ENCODE data around the gene TRIM27.
"Not testable (repeated sequence)": the region's sequence is repeated elsewhere in the genome, so short reads cannot be mapped to it uniquely, and the experiment has no call there.

The TRIM27 gene, protein sequence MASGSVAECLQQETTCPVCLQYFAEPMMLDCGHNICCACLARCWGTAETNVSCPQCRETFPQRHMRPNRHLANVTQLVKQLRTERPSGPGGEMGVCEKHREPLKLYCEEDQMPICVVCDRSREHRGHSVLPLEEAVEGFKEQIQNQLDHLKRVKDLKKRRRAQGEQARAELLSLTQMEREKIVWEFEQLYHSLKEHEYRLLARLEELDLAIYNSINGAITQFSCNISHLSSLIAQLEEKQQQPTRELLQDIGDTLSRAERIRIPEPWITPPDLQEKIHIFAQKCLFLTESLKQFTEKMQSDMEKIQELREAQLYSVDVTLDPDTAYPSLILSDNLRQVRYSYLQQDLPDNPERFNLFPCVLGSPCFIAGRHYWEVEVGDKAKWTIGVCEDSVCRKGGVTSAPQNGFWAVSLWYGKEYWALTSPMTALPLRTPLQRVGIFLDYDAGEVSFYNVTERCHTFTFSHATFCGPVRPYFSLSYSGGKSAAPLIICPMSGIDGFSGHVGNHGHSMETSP
- total RNA-seq, result 62.7 to 161 (median 143) reads per million in 3 experiments

DNA sequence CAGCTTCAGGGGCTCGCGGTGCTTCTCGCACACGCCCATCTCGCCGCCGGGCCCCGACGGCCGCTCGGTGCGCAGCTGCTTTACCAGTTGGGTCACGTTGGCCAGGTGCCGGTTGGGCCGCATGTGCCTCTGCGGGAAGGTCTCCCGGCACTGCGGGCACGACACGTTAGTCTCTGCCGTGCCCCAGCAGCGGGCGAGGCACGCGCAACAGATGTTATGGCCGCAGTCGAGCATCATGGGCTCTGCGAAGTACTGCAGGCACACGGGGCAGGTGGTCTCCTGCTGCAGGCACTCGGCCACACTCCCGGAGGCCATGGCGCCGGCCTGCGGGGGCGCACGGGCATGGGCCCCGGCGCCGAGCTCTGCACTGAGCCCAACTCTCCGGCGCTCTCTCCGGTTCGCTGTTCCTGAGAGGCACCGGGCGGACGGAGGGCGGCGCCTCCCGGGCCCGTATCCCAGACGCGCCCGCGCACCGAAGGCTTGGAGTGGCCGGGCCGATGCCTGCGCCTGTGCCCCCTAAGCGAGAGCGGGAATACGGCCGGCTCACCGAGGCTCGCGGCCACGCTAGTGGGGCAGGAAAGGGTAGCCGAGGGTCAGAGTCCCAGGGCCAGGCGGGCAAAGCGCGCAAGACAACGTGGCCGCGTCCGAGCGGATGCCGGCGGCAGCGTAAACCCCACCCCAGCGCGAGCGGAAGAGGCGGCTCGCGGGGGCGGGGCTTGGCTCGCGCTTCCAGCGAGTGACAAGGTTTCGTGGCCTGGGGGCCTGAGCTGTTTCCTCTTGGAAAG is at the start of gene TRIM27:
Gene TRIM27 (minus strand): TSS at position 668 of the 785 bp plus-strand sequence. CDS start 353 bp downstream, at position 315.
- peak; percentile 78 for DNase-seq

DNA sequence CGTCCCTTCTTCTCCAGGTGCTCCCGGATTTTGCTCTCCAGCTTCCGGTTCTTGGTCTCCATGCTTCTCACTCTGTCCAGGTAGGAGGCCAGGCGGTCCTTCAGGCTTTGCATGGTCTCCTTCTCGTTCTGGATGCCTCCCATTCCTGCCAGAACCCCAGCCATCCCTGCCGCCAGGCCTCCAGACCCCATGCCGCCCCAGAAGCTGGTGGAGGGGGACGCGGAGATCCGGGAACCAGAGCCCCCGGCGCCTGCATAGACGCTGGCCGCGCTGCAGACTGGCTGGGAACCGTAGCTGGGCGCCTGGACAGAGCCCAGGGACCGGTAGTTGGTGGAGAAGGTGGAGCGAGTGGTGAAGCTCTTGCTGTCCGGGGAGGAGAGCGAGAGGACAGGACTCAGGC is 46.3 kb upstream of the TRIM27 start:
- DNase-seq, result not testable (repeated sequence)

- no peak for DNase-seq
These were observed 45.3 kb upstream of the TRIM27 start for GRCh38 chr6:28969129-28969528.

DNA sequence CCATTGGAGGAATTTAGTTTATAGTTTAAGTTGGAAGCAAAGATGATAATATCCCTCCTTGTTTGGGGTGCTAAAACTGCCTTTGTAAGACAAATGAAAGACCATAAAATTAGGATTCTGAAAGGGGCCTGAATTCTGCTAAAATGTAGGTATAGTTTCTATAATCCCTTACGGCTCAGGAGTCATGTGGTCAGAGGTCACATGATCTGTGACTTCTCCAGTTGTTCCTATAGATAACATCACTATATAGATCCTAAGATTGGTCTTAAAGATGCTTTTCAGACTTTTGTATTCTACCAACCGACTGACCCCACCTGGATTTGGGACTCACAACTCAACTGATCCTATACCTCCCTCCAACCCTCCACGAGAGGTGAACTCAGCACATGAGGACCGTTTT is 44.7 kb upstream of the TRIM27 start:
- DNase-seq, result no peak

GRCh38 chr6:28965706-28966105 is 41.9 kb upstream of the TRIM27 start:
- DNase-seq, result no peak

GRCh38 chr6:28960846-28961500 is 37.2 kb upstream of the TRIM27 start:
- DNase-seq, result no peak

- DNase-seq, result not testable (repeated sequence)
These were observed 34.9 kb upstream of the TRIM27 start for GRCh38 chr6:28958561-28959243.

DNA sequence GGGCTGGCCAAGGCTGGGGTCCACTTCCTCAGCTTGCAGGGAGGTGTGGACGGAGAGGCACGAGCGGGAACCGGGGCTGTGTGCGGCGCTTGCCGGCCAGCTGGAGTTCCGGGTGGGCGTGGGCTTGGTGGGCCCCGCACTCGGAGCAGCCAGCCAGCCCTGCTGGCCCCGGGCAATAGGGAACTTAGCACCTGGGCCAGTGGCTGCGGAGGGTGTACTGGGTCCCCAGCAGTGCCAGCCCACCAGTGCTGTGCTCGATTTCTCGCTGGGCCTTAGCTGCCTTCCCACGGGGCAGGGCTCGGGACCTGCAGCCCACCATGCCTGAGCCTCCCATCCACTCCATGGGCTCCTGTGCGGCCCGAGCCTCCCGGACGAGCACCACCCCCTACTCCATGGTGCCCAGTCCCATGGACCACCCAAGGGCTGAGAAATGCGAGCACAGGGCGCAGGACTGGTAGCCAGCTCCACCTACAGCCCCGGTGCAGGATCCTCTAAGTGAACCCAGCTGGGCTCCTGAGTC is 34.1 kb upstream of the TRIM27 start:
- not testable (repeated sequence) for DNase-seq

GRCh38 chr6:28956331-28956730 is 32.5 kb upstream of the TRIM27 start:
- no peak for DNase-seq

GRCh38 chr6:28953585-28954258 is 29.9 kb upstream of the TRIM27 start:
- no peak for DNase-seq

DNA sequence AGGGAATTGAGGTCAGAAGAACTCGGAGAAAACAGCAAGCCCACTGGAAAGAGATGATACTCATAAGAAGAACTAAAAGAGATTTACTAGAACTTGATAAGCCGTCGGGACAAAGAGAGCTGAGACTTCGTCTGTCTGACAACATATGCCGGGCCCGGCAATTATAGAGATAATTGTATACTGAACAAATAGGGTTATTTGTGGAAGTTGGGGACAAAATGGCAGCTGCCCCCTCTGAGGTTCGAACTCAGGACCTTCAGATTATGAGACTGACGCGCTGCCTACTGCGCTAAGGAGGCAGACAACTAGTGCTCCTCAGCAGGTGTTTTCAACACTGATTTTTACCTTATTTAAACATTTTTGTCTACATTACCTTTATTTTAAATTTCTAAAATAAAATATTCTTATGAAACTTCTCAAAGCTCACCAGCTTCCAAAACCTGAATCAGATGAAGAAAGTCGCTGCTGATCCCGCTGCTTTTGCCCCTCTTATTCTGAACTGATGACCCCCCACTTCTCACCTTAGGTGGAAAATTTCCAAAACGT is 29.3 kb upstream of the TRIM27 start:
- DNase-seq, result peak; percentile 60

DNA sequence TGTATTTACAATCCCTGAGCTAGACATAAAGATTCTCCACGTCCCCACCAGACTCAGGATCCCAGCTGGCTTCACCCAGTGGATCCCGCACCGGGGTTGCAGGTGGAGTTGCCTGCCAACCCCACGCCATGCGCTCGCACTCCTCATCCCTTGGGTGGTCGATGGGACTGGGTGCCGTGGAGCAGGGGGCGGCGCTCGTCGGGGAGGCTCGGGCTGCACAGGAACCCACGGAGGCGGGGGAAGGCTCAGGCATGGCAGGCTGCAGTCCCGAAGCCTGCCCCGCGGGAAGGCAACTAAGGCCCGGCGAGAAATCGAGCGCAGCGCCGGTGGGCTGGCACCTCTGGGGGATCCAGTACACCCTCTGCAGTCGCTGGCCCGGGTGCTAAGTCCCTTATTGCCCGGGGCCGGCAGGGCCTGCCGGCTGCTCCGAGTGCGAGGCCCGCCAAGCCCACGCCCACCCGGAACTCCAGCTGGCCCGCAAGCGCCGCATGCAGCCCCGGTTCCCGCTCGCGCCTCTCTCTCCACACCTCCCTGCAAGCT is 25.9 kb upstream of the TRIM27 start:
- DNase-seq, result not testable (repeated sequence)

DNA sequence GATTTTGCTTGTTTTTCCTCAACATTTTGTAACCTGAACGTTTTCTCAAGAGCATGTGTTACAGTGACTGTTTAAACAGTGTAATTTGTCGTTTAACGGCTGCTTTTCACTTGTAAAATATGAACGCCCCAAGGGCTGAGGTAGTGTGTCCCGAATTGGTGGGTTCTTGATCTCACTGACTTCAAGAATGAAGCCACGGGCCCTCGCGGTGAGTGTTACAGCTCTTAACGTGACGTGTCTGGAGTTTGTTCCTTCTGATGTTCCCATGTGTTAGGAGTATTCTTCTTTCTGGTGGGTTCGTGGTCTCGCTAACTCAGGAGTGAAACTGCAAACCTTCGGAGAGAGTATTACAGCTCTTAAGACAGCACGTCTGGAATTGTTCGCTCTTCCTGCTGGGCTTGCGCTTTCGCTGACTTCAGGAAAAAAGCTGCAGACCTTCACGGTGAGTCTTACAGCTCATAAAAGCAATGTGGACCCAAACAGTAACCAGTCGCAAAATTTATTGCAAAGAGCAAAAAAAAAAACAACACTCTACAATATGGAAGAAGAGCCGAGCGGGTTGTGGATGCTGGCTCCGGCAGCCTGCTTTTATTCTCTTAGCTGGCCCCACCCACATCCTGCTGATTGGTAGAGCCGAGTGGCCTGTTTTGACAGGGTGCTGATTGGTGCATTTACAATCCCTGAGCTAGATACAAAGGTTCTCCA is 25.1 kb upstream of the TRIM27 start:
- DNase-seq, result no peak

DNA sequence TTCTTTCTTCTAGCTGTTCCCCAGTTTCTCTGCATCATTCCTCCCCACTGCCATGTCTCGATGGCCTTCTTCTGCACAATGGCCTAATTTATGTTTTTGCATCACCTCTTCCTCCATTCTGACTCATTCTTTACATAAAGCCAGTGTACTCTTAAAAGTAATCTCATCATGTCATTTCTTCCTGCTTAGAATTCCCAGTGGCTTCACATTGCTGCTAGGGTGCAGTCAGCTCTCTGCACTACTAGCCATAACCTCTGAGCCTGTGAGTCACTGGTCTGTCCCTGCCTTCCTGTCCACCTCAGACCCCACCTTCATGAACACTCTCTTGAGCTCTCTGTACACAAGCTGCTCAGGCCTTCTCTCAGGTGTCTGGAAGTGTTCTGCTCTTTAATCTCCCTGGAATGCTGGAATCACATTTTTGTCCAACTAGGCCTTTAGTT is 24.1 kb upstream of the TRIM27 start:
- no peak for DNase-seq

- DNase-seq, result no peak
These were observed 23.4 kb upstream of the TRIM27 start for GRCh38 chr6:28947067-28947765.

DNA sequence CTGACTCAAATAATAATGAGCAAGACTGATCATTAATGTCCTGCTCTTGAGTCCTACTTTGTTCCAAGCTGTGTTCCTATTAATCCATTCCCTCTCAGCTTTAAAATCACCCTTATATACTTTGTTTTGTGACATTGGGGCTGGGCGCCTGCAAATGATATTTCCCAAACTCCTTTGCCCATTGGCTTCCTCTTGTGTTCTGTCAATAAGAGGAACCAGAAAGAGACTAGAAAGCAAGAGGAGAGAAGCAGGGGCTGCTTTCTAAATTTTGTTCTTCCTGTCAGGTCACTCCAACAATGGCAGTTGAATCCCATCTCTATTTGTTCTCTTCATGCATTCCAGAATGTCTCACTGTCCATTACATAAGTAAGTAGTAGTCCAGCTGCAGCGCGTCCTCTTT is 21.6 kb upstream of the TRIM27 start:
- no peak for DNase-seq

DNA sequence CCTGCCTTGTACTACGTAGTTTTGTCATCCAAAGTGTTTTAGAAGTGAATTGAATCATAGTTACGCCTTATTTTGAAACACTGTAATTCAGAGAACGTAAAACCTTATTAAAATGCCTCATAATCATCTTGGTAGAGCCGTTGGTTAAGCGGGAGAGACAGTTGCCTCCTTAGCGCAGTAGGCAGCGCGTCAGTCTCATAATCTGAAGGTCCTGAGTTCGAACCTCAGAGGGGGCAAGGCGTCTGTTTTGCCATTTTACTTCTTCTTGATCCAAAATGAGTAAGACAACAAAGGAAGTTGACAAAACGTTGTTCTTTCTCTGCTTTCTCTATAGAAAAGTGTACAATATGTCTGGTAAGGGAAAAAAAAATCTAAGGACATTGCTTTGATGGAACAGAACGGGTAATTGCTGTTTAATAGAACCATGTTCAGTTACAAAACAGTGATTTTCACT is 20.7 kb upstream of the TRIM27 start:
- DNase-seq, result peak; percentile 72

- DNase-seq, result peak; percentile 16
These were observed 20.0 kb upstream of the TRIM27 start for GRCh38 chr6:28943557-28944411.

- DNase-seq, result no peak
These were observed 19.4 kb upstream of the TRIM27 start for GRCh38 chr6:28943223-28943556.
